Stimulated activated CD8-positive, alpha-beta memory T cell treated with anti-CD3 and anti-CD28 coated beads, Interleukin-4, amount 100 ng/mL, for 1 hour (primary cell): ENCODE measurements around the gene MSI1.

ENCODE experiments used
- DNase-seq, 2 donors: peaks; one replicate each; pipeline ENCODE4 v3.0.0-alpha.2; 2020; ENCODE audit warnings: low read depth in 2 of 2, low spot score in 1 of 2

Gene MSI1

DNA sequence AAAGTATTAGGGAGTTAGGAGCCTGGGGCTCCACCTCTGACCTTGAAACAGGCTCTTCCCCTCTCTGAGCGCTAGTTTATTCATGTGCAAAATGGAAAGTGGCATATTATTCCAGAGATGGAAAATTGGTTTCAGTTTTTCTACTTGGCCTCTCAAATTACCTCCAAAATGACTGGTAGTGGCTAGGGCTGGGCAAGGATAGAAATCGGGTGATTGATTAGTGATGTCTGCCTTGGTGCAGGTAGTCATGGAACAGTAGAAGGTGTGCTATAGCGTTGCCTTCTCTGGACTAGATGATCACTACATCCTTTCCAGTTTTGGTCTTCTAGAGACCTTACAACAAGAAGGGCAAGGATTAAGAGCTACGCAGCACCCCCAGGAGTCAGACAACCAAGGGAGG is 8.6 kb upstream of the MSI1 start:
- no peak for DNase-seq

DNA sequence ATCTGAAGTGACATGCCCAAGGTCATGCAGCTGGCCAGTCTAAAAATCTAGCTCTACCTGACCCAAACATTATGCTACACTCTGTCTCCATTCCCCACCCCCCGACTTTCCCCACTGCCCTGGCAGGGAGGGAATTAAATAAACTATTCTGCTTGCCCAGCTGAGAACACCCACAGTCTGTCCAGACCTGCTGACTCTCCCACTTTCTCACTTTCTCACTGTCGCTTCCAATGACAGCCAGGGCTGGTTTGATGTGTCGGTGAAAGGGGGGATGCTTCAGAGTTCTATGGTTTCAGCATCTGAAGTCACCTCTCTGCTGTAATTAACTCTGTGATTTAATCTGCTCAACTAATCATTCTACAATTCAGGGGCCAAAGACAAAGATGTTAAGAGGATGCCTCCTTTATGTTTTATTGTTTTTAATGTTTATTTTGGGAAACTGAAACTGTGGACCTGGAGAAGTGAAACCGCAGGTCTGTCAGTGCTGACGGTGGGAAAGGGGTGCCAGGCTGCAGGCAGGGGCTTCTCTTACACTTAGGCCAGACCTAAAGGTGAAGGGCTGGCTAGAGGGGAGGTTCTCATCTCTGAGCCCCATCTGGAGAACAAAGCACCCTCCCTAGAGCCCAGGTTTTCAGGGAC is 8.1 kb upstream of the MSI1 start:
- no peak for DNase-seq

DNA sequence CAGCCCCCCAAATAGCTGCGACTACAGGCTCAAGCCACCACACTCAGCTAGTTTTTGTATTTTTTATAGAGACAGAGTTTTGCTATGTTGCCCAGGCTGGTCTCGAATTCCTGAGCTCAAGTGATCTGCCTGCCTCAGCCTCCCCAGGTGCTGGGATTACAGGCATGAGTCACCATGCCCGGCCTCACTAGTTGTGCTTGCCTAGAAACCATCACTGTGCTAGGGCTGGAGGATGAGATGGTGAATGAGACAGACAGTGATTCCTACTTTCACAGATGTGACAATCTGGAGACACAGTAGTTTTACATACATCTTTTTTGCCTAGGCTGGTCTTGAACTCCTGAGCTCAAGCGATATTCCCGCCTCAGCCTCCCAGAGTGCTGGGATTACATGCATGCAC is 7.5 kb upstream of the MSI1 start:
- DNase-seq, result no peak

DNA sequence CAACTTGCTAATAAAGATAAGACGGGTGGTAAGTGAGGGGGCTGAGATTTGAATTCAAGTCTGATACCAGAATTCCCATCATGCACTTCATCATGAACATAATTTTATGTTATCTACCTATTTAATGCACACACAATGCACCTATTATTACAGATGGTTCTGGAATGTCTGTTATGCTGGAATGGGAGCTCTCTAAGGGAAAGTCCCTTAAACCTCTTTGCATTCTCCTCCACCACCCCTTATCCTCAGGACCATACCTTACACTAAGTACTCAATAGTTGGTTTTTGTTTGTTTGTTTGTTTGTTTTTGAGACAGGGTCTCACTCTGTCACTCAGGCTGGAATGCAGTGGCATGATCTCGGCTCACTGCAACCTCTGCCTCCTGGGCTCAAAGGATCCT is 7.0 kb upstream of the MSI1 start:
- no peak for DNase-seq

DNA sequence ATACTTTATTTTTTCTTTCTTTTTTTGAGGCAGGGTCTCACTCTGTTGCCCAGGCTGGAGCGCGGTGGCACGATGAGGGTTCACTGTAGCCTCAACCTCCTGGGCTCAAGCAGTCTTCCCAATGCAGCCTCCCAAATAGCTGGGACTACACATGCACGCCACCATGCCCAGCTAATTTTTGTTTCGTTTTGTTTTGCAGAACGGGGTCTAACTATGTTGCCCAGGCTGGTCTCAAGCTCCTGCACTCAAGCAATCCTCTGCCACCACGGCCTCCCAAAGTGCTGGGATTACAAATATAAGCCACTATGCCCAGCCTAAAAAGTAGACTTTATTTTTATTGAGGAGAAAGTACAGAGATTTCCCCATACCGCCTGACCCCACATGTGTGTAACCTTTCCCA is 4.7 kb upstream of the MSI1 start:
- no peak for DNase-seq

DNA sequence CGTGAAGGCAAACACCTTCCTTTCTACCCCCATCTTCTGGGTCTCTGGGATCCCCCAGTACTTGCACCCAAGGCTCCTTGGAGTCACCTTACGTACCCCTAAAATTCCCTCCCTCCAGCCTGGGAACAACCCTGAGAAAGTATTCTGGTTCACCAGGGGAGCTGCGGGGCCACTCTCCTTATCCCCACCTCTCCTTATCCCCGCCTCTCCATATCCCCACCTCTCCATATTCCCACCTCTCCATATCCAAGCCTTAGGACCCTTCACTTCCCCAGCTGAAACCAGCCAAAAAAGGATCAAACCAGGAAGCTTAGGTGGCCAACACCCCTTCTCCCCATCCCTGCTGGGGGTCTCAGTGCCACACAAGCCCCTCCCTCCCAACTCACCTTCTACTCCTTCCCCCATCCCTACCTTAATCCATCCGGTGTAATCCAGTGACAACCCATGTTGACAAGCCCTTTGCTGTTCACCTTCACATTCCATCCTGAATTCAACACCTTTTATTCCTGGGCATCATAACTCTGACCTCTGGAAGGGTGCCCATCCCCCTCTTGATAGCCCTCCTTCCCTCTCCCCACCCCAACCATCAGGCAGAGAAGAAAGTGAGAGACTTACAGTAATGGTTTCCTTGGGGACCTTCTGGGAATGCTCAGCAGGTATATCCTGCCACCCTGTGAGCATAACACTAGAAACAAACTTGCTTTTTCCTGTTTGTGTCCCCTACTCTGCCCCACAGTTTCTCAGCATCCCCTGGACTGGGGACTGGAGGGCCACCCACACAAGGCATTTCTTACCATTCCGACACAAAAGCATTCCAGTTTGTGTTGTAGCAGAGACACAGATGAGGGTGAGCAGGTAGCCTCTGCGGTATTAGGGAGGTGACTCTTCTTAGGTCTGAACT is 1.6 kb upstream of the MSI1 start:
- no peak for DNase-seq

DNA sequence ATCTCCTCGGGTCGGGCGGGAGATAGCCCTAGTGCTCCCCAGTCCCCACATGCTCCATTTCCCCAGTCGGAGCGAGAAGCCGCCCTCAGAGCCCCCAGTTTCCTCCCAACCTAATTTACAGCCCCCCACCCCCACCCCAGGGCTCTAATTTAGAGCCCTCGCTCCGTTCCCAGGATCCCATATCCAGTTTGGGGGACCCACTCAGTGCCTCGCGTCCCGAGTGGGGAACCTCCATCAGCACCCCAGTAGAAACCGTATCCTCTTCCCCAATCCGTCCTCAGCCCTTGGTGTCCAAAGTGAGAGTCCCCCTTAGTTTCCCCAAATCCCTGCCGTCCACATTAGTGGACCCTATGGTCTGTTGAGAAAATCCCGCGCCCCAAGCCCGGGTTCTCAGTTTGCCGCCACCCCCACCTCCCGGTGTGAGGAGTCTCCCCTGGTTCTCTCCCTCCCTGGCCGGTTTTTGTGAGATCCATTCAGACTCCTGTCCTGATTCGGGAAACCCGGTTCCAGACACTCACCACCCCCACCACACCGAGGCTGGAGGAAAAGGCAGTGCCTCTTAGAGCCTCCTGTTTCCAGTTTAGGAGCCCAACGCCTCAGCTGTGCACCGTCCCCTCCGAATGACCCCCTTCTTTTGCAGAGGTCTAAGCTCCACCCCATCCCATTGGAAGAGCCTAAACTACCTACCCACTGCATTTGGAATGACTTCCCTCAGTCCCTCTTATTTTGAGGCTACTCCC is 809 bp upstream of the MSI1 start:
- no peak for DNase-seq

DNA sequence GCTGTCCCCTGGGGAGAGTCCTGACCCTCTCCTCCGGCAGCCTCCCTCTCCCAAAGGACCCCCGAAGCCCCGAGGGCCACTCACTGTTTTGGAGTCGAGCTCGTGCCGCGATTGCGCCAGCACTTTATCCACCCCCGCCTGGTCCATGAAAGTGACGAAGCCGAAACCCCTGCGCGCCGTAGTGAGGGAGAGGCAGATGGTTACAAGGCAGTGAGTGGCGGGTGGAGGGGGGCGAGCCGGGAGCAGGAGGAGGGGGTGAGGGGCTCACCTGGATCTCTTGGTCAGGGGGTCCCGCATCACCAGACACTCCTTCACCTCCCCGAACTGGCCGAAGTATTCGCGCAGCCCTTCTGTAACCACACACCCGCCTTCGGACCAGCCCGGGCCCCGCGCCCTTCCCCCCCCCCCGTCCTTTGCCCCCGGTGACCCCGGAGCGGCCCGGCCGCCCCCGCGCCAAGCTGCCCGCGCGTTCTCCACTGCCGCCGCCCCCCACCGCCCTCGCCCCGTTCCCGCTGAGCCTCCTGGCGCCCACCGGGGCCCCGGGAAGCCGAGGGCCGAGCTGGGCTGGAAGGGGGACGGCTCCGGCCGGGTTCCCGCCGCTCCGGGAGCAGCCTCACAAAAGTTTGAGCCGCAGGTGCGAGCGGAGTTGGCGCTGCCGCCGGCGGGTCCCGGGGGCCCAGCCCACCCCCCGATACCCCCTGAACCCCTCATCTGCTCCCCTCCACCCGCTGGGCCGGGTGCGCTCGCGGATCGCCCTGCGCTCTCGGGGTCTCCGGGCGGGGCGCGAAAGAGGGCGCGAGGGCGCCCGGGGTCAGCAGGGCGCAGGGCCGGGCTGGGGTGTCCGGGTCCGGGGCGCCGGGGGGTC is 808 bp downstream of the MSI1 start:
- no peak for DNase-seq

DNA sequence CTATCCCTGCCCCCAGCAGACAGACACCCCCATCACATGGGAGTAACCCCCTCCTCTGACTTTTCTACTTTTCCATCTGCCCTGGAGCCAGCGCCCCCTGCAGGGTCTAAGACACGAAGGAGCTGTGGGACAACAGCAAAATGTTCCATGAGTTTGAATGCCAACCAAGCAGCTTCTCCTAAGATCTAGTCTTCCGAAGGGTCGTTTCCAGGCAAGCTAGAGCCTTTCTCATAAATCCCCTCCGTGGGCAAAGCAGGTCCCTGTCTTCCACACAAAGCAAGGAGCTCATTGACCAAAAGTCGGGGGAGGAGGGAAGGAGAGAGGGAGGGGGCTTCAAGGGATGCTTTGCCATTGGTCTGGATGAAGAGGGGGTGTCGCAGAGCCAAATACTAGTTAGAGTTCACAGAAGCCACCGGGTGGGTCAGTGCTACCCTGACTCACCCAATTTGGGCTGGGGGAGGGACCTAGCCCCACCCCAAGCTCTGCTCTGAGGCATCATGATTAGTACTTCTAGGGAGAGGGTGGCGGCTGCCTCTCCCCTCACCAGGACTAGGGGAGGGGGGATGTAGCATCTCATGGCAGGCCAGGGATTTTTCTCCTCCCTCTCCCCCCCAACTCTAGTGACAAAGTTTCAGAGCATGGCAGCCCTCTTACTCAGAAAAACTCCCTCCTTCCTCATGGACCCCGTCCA is 1.6 kb downstream of the MSI1 start:
- no peak for DNase-seq

DNA sequence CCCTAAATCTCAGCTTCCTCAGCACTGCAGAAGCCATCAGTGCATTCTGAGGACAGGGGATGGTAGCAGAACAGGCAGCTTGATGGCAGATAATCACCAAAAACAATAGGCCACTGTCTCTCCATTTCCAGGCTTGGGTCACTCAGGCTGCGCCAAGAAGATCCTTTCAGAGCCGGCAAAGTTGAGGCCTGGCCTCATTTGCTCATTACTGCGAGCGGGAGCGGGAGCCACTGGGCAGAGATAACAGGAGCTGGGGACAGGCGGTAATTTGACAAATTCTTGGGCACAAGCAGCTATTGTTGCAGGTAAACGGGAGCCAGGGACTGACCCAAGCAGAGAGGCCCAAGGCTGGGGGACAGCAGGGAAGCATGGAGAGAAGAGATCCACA is 2.1 kb downstream of the MSI1 start:
- DNase-seq, result no peak

DNA sequence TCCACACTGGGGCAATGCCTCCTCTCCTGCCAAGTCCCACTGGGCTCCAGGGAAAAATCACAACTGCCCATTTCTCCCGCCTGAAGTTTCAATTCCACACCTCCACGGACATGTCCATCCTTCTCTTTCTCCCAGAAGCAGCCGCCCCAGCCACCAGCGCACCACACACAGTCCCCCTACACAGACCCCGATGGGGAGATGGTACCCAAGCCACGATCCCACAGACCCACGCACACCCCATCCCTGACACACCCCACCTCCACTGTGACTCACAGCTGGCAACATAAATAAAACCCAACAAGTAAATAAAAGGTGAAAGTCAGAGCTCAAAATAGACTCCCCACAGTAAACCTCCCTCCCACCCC is 2.6 kb downstream of the MSI1 start:
- DNase-seq, result no peak

DNA sequence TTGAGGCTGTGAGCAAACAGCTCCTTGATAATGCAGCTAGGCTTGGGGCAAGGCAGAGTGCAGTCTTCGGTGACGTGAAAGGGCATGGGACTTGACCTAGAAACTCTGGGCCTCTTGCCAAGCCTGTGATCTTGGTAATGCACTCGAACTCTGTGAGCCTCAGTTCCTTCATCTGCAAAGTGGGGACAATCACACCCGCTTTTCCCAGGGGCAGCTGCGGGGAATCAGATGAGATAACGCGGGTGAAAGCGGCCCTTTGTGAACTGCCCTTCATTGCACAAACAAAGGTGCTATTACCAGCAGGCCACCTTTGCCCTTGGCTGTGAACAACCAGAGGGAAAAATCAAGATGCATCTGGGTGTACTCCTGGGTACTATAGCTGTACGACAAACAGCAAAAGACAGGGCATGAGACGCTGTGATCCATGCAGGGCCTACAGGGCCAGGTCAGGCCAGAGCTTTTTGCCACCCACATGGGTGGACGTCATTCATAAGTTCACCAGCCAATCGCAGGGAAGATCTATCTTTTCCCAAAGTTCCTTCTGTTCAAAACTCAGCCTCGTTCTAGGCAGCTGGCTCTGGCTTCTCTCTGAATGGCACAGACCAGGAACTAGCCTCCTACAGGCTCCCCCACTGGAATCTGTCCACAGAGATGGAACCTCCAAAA is 3.2 kb downstream of the MSI1 start:
- no peak for DNase-seq

DNA sequence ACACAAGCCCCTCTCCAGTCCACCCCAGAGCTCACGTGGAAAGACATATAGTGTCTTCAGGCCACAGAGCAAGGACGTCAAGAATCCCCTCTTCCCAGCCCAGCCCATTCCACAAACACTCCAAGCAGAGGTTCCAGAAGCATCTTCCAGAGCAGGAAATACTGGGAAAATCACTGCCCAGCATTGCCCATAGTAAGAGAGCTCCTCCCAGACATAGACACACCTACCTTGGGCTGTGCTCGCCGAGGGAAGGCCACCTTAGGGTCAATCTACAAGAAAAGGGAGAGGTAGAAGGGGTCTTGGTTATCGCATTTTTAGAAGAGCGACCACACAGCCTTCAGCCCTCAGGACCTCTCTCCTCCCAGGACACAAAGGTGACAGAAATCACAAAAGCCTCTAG is 4.5 kb downstream of the MSI1 start:
- DNase-seq, result no peak

DNA sequence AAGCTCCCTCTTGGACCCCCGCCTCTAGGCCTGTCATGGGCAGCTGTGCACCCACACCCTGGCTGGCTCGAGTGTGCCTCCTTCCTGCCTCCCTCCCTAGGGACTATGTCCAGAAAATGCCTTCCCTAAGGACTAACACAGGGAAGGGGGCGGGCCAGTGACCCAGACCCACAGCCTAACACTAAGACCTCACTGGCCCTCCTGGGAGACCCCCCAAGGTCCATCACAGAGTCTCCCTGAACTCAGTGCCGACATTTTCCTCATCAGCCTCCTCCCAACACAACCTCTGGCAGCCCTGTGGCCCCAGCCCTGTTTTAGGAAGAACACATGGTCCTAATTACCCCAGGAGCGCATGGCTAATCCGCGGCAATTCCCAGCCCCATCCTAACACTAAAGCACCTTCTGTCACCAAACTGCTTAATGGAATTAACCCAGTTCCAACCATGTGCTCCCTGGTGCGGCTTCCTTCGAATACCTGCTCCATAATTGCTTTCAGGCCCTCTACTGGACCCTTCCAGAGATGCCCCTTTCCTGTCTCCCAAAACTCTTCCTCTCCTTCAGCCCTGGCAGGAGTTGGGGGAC is 5.6 kb downstream of the MSI1 start:
- DNase-seq, result no peak

DNA sequence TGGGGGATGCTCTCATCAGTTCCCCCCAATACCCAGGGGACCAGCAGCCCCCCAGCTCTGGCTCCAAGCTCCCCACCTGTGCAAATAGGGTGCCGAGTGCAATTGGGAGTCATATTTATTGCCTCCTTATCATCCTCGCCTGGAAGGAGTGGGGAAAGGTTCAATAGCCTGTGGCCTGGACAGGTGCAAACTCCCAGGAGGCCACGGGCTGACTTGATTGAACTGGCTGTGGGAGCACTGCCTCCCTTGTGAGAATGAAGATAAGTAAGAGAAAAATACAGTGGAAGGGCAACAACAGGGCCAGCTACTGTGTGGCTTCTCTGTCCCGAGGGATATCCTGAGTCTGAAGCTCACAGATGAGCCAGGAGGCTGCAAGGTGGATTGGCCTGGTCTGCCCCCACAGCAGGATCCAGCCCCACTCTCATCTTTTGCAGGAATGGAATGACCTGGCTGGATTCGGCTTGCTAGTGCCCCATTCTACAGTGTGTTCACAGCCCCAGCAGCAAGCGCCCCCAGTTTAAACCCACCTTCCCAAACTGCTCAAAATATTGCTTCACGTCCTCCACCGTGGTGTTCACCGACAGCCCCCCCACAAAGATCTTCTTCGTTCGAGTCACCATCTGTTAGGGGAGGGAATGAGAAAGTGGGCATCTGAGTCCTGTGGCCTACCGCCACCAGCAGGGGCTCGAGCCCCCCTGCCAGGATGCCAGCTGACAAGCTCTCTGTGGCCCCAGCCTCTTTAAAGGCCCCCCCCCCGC is 6.3 kb downstream of the MSI1 start:
- DNase-seq, result no peak

DNA sequence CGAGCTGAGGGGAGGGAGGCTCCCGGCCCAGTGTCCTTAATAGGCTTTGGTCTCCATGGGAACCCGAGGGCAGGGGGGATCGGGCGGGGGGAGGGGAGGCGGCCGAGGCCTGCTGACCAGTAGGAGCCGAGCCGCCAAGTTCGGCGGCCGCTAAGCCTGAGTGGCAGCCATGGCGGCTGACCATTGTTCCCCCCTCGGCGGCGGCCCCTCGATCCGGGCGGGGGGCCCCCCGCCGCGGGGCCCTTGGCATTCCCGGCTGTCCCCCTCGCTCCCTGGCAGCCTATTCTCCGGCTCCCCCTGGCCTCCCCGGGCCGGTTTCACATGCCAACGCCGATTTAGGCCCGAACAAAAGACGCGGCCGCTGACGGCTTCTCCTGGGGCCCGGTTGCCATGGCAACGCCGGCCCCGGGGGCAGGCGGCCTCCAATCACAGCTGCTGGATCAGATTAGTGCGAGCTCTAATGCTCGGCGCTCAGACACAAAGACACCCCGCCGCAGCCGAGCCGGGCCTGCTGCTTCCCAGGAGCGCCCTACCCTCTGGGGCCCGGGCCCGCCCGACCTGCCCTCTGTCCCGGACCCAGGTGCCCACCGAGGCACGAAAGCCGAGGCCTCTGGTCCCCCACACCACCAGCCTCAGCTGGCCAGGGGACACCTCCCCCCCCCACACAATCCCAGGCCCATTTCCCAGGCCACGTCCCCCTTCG is 7.3 kb downstream of the MSI1 start:
- no peak for DNase-seq

DNA sequence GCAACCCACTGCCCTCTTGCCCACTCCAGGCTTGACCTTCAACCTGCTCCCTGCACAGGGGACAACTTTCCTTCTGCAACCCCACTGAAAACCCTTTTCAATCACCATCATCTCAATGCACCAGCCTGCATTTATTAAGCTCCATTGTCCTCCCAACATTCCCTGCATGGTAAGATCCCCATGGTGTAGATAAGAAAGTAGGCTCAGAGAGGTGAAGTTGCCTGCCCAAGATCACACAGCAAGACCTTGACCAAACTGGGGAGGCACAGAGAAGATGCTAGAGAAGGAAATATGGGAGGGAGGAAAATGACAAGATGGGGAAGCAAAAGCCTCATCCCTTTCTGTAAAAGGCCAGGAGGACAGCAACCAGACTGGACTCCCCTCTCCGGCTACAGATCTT is 9.8 kb downstream of the MSI1 start:
- no peak for DNase-seq

DNA sequence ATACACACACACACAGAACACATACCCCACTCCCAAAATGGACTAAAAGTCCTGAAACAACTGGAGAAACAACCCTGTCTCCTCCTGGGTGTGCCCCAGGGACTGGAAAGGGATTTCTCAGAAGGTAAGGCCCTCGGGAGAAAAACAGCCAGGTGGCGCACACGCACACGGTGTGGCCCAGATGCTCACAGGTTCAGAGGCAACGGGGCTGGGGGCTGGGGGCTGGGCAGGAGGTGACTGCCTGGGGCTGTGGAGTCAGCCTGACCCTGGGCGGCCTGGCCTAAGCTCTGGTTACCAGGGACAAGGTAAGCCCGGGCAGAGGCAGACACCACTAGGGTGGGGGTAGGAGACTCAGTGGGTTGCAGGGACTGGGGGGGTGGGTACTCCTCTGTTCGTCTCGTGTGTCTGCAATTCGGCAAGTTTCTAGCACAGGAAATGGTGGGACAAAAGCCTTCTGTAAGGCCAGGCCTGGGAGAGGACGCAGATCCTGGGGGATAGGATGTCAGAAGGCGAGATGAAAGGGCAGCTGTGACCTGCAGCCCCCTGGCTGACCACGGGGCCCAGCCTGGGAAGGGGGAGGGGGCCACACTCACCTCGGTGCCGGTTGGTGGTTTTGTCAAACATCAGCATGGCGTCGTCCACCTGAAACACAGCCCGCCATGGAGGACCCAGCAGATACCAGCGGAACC is 10.4 kb downstream of the MSI1 start:
- no peak for DNase-seq
